GM12874 (cell line): ENCODE results near the gene POLR3H.

Experiments used
- TF ChIP-seq, protein P1 (sequence below): IDR thresholded peaks from 2 replicates; pipeline ENCODE4 v1.5.1; 2011; ENCODE audit warnings: low read depth, mild to moderate bottlenecking, control low read depth, low read length, moderate library complexity; ENCODE audit not compliant: insufficient read depth

The POLR3H gene

DNA sequence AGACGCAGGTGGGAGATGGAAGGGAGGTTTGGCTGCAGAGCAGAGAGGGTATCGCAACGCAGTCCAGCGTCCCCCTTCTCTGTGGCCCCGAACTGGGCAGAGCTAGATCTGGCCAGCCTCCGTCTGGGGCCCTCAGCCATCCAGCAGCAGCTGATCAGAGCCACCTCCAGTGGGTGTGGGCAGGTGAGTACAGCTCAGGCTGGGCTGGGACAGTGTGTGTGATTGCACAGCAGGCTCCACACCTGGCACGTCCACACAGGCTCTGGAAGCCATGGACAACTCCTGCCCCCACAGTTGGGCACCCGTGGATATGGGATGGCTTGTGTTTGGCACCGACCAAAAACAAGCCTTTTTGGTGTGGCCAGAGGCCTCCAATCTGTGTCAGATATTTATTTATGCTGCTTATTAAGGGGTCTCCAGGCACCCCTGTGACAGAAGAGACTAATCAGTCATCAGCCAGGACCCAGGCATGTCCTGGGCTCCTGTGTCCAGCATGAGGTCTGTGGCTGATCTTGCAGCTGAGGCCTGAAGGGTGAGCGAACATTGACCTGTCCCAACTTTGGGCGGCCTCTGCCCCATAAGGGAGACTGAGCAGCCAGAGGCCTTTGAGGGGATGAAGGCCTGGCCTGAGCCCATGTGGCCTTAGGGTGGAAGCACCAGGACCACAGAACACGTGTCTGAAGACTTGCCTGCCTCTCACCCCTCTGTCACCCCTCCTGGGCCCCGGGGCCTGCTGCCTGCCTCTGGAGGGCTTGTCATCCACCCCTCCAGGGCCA is 18.6 kb downstream of the POLR3H start:
- TF ChIP-seq, protein P1, sequence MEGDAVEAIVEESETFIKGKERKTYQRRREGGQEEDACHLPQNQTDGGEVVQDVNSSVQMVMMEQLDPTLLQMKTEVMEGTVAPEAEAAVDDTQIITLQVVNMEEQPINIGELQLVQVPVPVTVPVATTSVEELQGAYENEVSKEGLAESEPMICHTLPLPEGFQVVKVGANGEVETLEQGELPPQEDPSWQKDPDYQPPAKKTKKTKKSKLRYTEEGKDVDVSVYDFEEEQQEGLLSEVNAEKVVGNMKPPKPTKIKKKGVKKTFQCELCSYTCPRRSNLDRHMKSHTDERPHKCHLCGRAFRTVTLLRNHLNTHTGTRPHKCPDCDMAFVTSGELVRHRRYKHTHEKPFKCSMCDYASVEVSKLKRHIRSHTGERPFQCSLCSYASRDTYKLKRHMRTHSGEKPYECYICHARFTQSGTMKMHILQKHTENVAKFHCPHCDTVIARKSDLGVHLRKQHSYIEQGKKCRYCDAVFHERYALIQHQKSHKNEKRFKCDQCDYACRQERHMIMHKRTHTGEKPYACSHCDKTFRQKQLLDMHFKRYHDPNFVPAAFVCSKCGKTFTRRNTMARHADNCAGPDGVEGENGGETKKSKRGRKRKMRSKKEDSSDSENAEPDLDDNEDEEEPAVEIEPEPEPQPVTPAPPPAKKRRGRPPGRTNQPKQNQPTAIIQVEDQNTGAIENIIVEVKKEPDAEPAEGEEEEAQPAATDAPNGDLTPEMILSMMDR, result no peak

DNA sequence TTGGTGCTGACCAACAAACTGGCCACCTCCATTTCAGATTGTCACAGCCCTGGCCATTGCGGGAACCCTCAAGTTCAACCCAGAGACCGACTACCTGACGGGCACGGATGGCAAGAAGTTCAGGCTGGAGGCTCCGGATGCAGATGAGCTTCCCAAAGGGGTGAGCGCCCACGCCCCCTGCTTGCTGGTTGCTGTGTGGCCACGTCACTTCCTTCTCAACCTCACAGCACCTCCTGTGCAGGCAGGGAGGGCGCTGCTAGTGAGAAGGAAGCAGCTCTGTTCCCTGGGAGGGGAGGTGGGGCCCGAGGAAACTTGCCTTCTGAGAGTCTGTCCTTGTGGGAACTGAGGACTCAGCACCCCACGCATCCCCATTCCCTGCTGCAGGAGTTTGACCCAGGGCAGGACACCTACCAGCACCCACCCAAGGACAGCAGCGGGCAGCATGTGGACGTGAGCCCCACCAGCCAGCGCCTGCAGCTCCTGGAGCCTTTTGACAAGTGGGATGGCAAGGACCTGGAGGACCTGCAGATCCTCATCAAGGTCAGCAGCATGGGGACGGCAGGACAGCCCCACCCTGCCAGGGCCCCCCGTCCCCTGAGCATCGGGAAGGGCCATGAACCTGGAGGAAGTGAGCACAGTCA is 19.3 kb downstream of the POLR3H start:
- TF ChIP-seq, protein P1, result no peak

DNA sequence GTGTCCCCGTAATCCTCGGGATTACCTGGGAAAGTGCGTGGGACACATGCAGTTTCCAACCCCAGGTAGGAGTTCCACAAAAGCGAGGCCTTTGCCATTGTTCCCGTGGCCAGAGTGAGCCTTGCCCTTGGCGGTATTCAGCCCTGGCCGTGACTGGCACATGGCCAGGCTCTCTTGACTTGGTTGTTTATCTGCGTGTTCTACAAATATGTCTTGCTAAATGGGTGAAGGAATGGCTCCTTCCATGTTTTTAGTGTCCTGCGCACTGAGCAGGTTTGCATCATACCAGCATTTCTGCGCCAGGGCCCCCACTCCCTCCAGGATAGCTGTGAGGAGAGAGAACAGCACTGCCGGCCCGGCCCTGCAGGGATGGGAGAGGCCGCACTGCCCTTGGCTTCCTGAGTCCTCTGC is 20.0 kb downstream of the POLR3H start:
- TF ChIP-seq, protein P1, result no peak

DNA sequence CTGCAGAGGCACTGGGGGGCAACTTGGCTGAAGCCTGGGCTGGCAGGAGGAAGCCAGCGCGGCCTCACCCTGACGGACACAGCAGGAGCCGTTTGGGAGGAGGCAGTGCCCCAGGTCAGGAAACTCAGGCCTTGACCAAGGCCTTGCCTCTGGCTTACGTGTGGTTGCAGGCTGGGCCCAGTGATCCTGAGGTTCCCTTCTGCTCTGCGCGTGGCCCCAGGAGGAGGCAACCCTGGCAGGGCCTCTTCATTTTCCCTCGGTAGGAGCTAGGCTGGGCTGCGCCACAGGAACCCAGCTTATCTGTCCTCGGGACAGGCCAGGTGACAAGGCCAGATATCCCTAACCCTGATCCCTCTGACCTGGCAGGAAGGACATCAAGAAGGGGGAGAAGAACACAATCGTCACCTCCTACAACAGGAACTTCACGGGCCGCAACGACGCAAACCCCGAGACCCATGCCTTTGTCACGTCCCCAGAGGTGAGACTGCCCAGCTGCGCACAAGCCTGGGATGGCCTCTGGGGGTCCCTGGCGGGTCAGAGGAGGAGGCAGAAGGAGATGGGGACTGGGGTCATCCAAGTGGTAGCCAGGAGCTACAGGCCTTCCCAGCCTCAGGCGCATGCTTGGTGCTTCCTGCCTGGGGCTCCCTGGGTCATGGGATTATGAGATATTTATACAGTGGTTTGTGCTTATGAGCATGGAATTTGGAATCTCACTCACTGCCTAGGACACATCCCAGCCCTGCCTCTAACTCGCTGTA is 20.6 kb downstream of the POLR3H start:
- TF ChIP-seq, protein P1, result no peak

DNA sequence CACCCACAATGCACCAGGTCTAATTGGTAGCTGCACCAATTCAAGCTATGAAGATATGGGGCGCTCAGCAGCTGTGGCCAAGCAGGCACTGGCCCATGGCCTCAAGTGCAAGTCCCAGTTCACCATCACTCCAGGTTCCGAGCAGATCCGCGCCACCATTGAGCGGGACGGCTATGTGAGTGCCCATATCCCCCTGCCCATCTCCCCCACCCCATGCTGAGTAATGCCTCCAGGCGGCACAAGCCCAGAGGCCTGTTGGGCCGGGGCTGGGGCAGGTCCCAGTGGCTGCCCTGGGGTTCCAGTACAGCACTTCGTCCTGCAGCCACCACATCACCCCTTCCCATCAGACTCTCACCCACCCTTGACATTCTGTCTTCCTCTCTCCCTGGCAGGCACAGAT is 21.5 kb downstream of the POLR3H start:
- TF ChIP-seq, protein P1, result no peak

DNA sequence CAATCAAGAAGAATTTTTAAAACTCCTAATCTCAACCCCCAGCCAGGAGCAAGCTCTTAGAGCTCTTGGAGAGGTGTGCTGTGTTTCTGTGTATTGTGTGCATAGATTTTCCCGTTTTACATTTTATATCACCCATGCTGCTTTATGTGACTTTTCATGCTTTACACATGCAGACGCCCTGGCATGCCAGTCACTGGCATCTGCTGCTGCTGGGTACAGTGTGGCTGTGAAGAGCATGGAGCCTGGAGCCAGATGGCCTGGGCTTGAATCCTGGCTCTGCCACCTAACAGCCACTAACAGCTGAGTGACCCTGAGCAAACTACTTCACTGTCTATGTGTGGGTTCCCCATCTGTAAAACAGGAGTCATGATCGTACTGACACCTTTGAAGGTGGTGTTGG is 23.1 kb downstream of the POLR3H start:
- TF ChIP-seq, protein P1, result no peak

DNA sequence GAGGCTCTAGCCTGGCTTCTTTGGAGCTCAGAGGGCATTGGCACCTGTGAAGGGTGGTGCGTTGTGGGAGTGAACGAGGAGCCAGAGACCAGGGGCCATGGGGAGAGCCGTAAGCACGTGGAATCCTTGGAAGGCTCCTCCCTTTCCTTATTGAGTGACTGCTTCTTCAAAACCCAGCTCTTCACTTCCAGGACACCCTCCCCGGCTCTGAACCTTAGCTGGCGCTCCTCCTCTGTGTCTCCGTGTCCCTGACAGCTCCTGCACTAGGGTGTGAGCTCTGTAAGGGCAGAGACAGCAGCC is 26.3 kb downstream of the POLR3H start:
- TF ChIP-seq, protein P1, result no peak
